Neural progenitor cell (in vitro differentiated cells): ENCODE data around the gene UQCRQ.

Source experiments
- EZH2 ChIP-seq: fragments of 200-600 bp; sonication (generic); IDR thresholded peaks from 2 replicates; pipeline ENCODE4 v1.6.1; 2017; ENCODE audit warnings: antibody characterized with exemption, mild to moderate bottlenecking, moderate library complexity
- EZH2phosphoT487 ChIP-seq: fragments of 200-600 bp; sonication (generic); IDR thresholded peaks from 2 replicates; pipeline ENCODE4 v1.6.1; 2017; ENCODE audit warnings: antibody characterized with exemption
- TF ChIP-seq, protein P1 (sequence below): fragments of 200-600 bp; sonication (generic); IDR thresholded peaks from 2 replicates; pipeline ENCODE4 v1.5.1; 2017; ENCODE audit warnings: antibody characterized with exemption, mild to moderate bottlenecking

DNA sequence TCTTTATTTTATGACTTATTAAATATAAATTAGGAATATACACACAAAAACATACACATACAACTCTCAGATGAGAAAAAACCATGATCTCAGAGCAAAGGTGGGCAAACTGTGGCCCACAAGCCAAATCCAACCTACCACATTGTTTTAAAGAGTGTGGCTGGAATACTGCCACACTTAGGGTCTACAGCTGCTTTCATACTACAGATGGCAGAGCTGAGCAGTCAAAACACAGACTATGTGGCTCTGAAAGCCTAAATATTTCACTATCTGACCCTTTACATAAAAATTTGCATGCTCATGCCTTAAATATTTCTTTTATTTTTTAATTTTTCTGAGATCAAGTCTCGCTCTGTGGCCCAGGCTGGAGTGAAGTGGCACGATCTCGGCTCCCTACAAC lies 35.3 kb downstream of the UQCRQ start:
- TF ChIP-seq, protein P1, sequence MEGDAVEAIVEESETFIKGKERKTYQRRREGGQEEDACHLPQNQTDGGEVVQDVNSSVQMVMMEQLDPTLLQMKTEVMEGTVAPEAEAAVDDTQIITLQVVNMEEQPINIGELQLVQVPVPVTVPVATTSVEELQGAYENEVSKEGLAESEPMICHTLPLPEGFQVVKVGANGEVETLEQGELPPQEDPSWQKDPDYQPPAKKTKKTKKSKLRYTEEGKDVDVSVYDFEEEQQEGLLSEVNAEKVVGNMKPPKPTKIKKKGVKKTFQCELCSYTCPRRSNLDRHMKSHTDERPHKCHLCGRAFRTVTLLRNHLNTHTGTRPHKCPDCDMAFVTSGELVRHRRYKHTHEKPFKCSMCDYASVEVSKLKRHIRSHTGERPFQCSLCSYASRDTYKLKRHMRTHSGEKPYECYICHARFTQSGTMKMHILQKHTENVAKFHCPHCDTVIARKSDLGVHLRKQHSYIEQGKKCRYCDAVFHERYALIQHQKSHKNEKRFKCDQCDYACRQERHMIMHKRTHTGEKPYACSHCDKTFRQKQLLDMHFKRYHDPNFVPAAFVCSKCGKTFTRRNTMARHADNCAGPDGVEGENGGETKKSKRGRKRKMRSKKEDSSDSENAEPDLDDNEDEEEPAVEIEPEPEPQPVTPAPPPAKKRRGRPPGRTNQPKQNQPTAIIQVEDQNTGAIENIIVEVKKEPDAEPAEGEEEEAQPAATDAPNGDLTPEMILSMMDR = no peak
- no peak for TF ChIP-seq EZH2phosphoT487
- TF ChIP-seq EZH2 = no peak
